HUES64 (cell line): Measurements from ENCODE around the gene FMNL2.

Experiments used
- H3K27ac ChIP-seq: 2 replicates; pipeline ENCODE4 v1.7.0; 2013; ENCODE audit warnings: low read depth, low read length, inconsistent platforms
- H3K27me3 ChIP-seq: 2 replicates; pipeline ENCODE4 v1.6.1; 2013; ENCODE audit warnings: mild to moderate bottlenecking, low read length; ENCODE audit not compliant: insufficient read depth
- H3K36me3 ChIP-seq: 2 replicates; pipeline ENCODE4 v1.6.1; 2013; ENCODE audit warnings: mild to moderate bottlenecking, low read length; ENCODE audit not compliant: insufficient read depth
- H3K4me1 ChIP-seq: 2 replicates; pipeline ENCODE4 v1.6.1; 2013; ENCODE audit warnings: mild to moderate bottlenecking, low read length, moderate library complexity; ENCODE audit not compliant: insufficient read depth
- H3K4me3 ChIP-seq: 2 replicates; pipeline ENCODE4 v1.5.1; 2013; ENCODE audit warnings: mild to moderate bottlenecking, low read length, moderate library complexity
- H3K9ac ChIP-seq: 2 replicates; pipeline ENCODE4 v1.6.1; 2013; ENCODE audit warnings: mild to moderate bottlenecking, low read depth, low read length
- H3K9me3 ChIP-seq: 2 replicates; pipeline ENCODE4 v1.6.1; 2013; ENCODE audit warnings: low read depth, low read length; ENCODE audit not compliant: insufficient read depth
- WGBS: fragments of 150-250, 120-280 bp; methylation state at CpG from one replicate; pipeline ENCODE4 v1.1.7; 2013; ENCODE audit warnings: missing lambda C conversion rate; 5-methylcytosine and 5-hydroxymethylcytosine counted together

The FMNL2 gene

GRCh38 chr2:152407204-152407721, 72.3 kb downstream of the FMNL2 start:
- peaks cover 74% of the 10 kb centered on the region for H3K4me1 ChIP-seq
- peak overlapping the region; percentile 53; the same call in 1 of the 2 replicates for H3K27ac ChIP-seq
- WGBS: 4% methylated on average over 8 of the region's 8 CpGs
- peak overlapping the region; percentile 13 for H3K4me3 ChIP-seq
- no peaks in the 10 kb centered on the region for H3K36me3 ChIP-seq
- peak overlapping the region; percentile 40; the same call in 1 of the 2 replicates for H3K9ac ChIP-seq
- H3K27me3 ChIP-seq: no peaks in the 10 kb centered on the region
- H3K9me3 ChIP-seq: no peaks in the 10 kb centered on the region

- no peaks in the 10 kb centered on the region for H3K27me3 ChIP-seq
- H3K9me3 ChIP-seq: no peaks in the 10 kb centered on the region
- 39% methylated on average over 1 of the region's 1 CpG for WGBS
- H3K4me1 ChIP-seq: peaks cover 70% of the 10 kb centered on the region
- H3K27ac ChIP-seq: peak overlapping the region; percentile 53; the same call in 1 of the 2 replicates
- no peaks in the 10 kb centered on the region for H3K36me3 ChIP-seq
- 0 out of 2 replicates have a peak overlapping the region, but pooled peaks have one; percentile 13 for H3K4me3 ChIP-seq
- H3K9ac ChIP-seq: peak overlapping the region; percentile 40; the same call in 1 of the 2 replicates
Observed at GRCh38 chr2:152407806-152408205, 72.8 kb downstream of the FMNL2 start.

GRCh38 chr2:152408254-152408653, 73.3 kb downstream of the FMNL2 start:
- WGBS: 100% methylated on average over 2 of the region's 3 CpGs
- Histone ChIP-seq H3K4me3 (no peak overlapping the region), H3K27ac (no peak overlapping the region), H3K4me1 (peaks cover 74% of the 10 kb centered on the region), H3K9ac (no peak overlapping the region), H3K9me3 (no peaks in the 10 kb centered on the region), H3K27me3 (no peaks in the 10 kb centered on the region), H3K36me3 (no peaks in the 10 kb centered on the region)

GRCh38 chr2:152409386-152410164, 74.6 kb downstream of the FMNL2 start:
- no peak overlapping the region for H3K27ac ChIP-seq
- WGBS: 95% methylated on average over 6 of the region's 6 CpGs
- no peaks in the 10 kb centered on the region for H3K27me3 ChIP-seq
- H3K9ac ChIP-seq: no peak overlapping the region
- no peaks in the 10 kb centered on the region for H3K9me3 ChIP-seq
- no peak overlapping the region for H3K4me3 ChIP-seq
- peaks cover 83% of the 10 kb centered on the region for H3K4me1 ChIP-seq
- no peaks in the 10 kb centered on the region for H3K36me3 ChIP-seq

- 98% methylated on average over 2 of the region's 2 CpGs for whole genome bisulfite sequencing
- no peaks in the 10 kb centered on the region for H3K36me3 ChIP-seq
- H3K27me3 ChIP-seq: no peaks in the 10 kb centered on the region
- no peaks in the 10 kb centered on the region for H3K9me3 ChIP-seq
- no peak overlapping the region for H3K9ac ChIP-seq
- H3K4me1 ChIP-seq: peaks cover 83% of the 10 kb centered on the region
- no peak overlapping the region for H3K4me3 ChIP-seq
- H3K27ac ChIP-seq: no peak overlapping the region
Observed at GRCh38 chr2:152410165-152410597, 75.2 kb downstream of the FMNL2 start.

- Histone ChIP-seq H3K36me3 (no peaks in the 10 kb centered on the region), H3K4me1 (peaks cover 75% of the 10 kb centered on the region), H3K9ac (no peak overlapping the region), H3K9me3 (no peaks in the 10 kb centered on the region), H3K4me3 (no peak overlapping the region), H3K27ac (no peak overlapping the region), H3K27me3 (no peaks in the 10 kb centered on the region)
Observed at GRCh38 chr2:152411154-152411553, 76.2 kb downstream of the FMNL2 start.

- Histone ChIP-seq H3K9ac (no peak overlapping the region), H3K36me3 (no peaks in the 10 kb centered on the region), H3K4me1 (peaks cover 56% of the 10 kb centered on the region), H3K27ac (no peak overlapping the region), H3K27me3 (no peaks in the 10 kb centered on the region), H3K9me3 (no peaks in the 10 kb centered on the region), H3K4me3 (no peak overlapping the region)
- 74% methylated on average over 3 of the region's 3 CpGs for WGBS
Observed at GRCh38 chr2:152413228-152414030, 78.5 kb downstream of the FMNL2 start.

GRCh38 chr2:152415231-152415642, 80.3 kb downstream of the FMNL2 start:
- peaks cover 52% of the 10 kb centered on the region for H3K4me1 ChIP-seq
- H3K27ac ChIP-seq: no peak overlapping the region
- H3K4me3 ChIP-seq: no peak overlapping the region
- no peaks in the 10 kb centered on the region for H3K36me3 ChIP-seq
- WGBS: 86% methylated on average over 3 of the region's 3 CpGs
- no peaks in the 10 kb centered on the region for H3K9me3 ChIP-seq
- no peak overlapping the region for H3K9ac ChIP-seq
- no peaks in the 10 kb centered on the region for H3K27me3 ChIP-seq

- Histone ChIP-seq H3K27ac (no peak overlapping the region), H3K4me3 (no peak overlapping the region), H3K36me3 (no peaks in the 10 kb centered on the region), H3K9ac (no peak overlapping the region), H3K4me1 (peaks cover 52% of the 10 kb centered on the region), H3K9me3 (no peaks in the 10 kb centered on the region), H3K27me3 (no peaks in the 10 kb centered on the region)
- 93% methylated on average over 3 of the region's 3 CpGs for WGBS
Observed at GRCh38 chr2:152415796-152416195, 80.8 kb downstream of the FMNL2 start.

- 98% methylated on average over 3 of the region's 3 CpGs for WGBS
- Histone ChIP-seq H3K27me3 (no peaks in the 10 kb centered on the region), H3K4me3 (no peak overlapping the region), H3K36me3 (no peaks in the 10 kb centered on the region), H3K9ac (no peak overlapping the region), H3K27ac (no peak overlapping the region), H3K4me1 (peaks cover 57% of the 10 kb centered on the region), H3K9me3 (no peaks in the 10 kb centered on the region)
Observed at GRCh38 chr2:152418688-152419087, 83.7 kb downstream of the FMNL2 start.

GRCh38 chr2:152419944-152420343, 85.0 kb downstream of the FMNL2 start:
- Histone ChIP-seq H3K36me3 (no peaks in the 10 kb centered on the region), H3K27ac (no peak overlapping the region), H3K9me3 (no peaks in the 10 kb centered on the region), H3K9ac (no peak overlapping the region), H3K4me1 (peaks cover 50% of the 10 kb centered on the region), H3K27me3 (no peaks in the 10 kb centered on the region), H3K4me3 (no peak overlapping the region)
- 70% methylated on average over 2 of the region's 2 CpGs for WGBS
